Measurements from ENCODE around the gene KERA. TPM values are rescaled to one million over a fixed set of nuclear protein-coding genes. Genes with fewer than 3 reads are reported as not detected.

KERA gene, protein sequence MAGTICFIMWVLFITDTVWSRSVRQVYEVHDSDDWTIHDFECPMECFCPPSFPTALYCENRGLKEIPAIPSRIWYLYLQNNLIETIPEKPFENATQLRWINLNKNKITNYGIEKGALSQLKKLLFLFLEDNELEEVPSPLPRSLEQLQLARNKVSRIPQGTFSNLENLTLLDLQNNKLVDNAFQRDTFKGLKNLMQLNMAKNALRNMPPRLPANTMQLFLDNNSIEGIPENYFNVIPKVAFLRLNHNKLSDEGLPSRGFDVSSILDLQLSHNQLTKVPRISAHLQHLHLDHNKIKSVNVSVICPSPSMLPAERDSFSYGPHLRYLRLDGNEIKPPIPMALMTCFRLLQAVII
- 1 to 10 TPM; 1.3 to 2.4 TPM for total RNA-seq
- under 1 TPM in 1 of 2 donors, not detected in 1; 0.08 TPM for polyA plus RNA-seq (ENCODE audit: insufficient read length in 2 of 2)
- long read RNA-seq, donor 1 = 0 reads
- long read RNA-seq, donor 2 = 0 reads
- long read RNA-seq, donor 3 = 0 reads
- long read RNA-seq, donor 4 = 0 reads

DNA sequence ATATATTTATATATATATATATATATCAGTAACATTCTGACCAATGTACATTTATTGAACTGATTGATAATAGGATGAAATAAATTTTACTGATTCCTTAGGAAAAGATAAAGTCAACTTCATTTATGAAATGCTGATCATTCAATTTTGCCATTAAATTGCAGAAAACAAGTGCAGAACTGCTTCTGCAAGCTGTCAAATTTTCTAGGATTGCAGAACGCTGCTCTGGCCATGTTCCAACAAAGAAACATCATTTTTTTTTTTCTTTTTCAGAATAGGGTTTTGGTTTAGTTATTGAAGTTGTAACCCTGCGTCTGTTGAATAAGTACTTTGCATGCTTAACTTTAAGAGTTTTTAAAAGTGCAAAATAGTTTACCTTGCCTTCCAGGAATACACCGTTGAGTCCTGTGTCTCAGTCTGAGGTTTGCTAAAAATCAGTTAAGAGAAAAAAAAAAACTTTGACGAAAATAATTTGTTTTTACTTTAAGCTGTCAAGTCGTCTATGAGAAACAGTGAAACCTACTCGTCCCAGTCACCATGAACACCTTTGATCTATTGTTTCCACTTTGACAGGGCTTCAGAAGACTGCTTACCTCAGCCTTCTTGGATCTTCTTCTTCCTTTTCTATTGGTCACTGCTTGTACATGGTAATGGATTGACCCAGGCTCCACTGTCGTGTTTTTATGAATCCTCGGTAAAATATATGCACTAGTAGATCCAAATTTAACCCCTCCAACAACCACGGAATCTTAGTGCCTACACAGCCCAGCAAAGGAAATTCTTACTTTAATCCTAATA lies at the start of gene KERA:
Gene KERA (minus strand): TSS at position 657 of the 798 bp plus-strand sequence. CDS start 1,743 bp downstream, outside the sequence.
- no peaks in the 10 kb centered on the region for H3K36me3 ChIP-seq (ENCODE audit: control insufficient read depth, insufficient read depth, low read length)
- H3K27ac ChIP-seq (ENCODE audit: low read depth, low read length) = no peak within 1 kb of the TSS
- DNase-seq (ENCODE audit: low read depth in 4 of 6, low spot score in 6 of 6) = no peak

DNA sequence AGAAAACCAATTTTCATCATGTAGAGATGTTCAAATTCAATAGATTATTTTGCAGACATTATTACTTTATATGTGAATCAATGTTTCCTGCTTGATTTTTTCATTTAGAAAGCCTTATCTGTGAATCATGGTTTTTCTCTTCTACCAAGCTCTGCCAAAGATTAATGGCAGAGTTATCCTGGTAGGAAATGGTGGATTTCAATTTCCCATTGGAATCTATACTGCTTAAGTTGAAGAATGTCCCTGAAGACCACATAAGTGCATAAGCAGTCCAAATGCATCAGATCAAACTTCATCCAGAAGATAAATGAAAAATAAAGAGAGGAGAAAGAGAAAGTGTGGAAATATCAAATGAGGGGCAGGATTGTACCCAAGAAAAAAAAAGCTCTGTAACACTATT lies 48.5 kb upstream of the KERA start:
- H3K4me1 ChIP-seq (ENCODE audit: control insufficient read depth, insufficient read depth, low read length) = no peaks in the 10 kb centered on the region
- no peak overlapping the region for H3K27ac ChIP-seq (ENCODE audit: low read depth, low read length)
- H3K36me3 ChIP-seq (ENCODE audit: control insufficient read depth, insufficient read depth, low read length) = no peaks in the 10 kb centered on the region
- no peak for DNase-seq (ENCODE audit: low read depth in 4 of 6, low spot score in 6 of 6)
- H3K4me3 ChIP-seq (ENCODE audit: low read depth, low read length) = no peak overlapping the region
- no peaks in the 10 kb centered on the region for H3K27me3 ChIP-seq (ENCODE audit: control insufficient read depth, insufficient read depth, low read length)
- no peaks in the 10 kb centered on the region for H3K9me3 ChIP-seq (ENCODE audit: control insufficient read depth, insufficient read depth, low read length)

More for the DNA sequence above, at the start of gene KERA:
- H3K4me3 ChIP-seq (ENCODE audit: low read depth, low read length) = no peak within 1 kb of the TSS
- no CpG with 5 or more reads among the region's 9 CpGs for WGBS (ENCODE audit: insufficient coverage)
- no peaks in the 10 kb centered on the region for H3K27me3 ChIP-seq (ENCODE audit: control insufficient read depth, insufficient read depth, low read length)
- no peaks in the 10 kb centered on the region for H3K9me3 ChIP-seq (ENCODE audit: control insufficient read depth, insufficient read depth, low read length)
- H3K4me1 ChIP-seq (ENCODE audit: control insufficient read depth, insufficient read depth, low read length) = no peaks in the 10 kb centered on the region

DNA sequence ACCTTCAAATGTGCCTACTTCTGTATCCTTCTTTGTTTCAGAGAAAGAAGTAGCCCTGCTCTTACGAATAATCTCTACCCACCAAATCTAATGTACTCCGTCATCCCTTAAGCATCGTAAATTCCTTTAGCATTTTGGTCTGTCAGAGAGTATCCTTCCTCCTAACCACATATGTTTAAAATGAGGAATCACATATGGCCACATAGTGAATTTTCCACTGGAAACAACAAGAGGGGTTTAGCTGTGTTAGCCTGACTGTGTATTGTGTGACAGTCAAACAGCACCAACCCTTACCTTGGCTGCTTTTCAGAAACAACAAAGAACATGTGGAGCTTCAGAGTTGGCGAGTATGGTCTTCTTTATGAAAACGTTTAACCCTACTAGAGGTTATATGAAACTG lies 48.0 kb upstream of the KERA start:
- no peak overlapping the region for H3K4me3 ChIP-seq (ENCODE audit: low read depth, low read length)
- H3K36me3 ChIP-seq (ENCODE audit: control insufficient read depth, insufficient read depth, low read length) = no peaks in the 10 kb centered on the region
- H3K4me1 ChIP-seq (ENCODE audit: control insufficient read depth, insufficient read depth, low read length) = no peaks in the 10 kb centered on the region
- WGBS (ENCODE audit: insufficient coverage) = no CpG with 5 or more reads among the region's 5 CpGs
- no peaks in the 10 kb centered on the region for H3K9me3 ChIP-seq (ENCODE audit: control insufficient read depth, insufficient read depth, low read length)
- no peak overlapping the region for H3K27ac ChIP-seq (ENCODE audit: low read depth, low read length)
- H3K27me3 ChIP-seq (ENCODE audit: control insufficient read depth, insufficient read depth, low read length) = no peaks in the 10 kb centered on the region
- DNase-seq (ENCODE audit: low read depth in 4 of 6, low spot score in 6 of 6) = peak in 1 of 6 donors; percentile 13

DNA sequence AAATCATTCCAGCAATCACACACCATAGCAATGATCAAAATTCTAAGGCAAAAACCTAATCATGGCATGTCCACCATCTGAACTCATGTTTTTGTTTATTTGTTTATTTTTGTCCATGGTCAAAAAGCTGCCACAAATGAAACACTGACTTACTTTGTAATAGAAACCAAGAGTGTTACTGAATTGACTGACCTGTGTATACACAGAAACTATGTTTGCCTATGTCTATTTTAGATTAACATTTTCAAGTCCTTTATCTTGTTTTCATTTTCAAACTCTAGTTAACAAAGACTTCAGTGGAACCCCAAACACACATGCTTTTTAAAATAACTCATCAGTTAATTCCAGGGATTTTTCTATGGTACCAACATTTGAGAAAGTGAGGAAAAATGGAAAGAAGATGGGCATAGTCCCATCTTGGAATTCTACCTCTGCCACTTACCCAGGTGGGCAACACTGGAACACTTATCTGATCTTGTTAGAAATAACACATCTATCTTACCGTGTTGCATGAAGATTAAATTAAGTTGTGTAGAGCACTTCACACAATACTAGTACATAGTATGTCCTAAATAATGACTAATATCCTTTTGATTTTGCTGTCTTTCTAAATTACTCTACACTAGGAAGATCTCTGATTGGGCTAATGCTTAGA lies 47.1 kb upstream of the KERA start:
- WGBS (ENCODE audit: insufficient coverage) = no CpG with 5 or more reads among the region's 1 CpG
- no peak for DNase-seq (ENCODE audit: low read depth in 4 of 6, low spot score in 6 of 6)
- no peak overlapping the region for H3K27ac ChIP-seq (ENCODE audit: low read depth, low read length)
- no peak overlapping the region for H3K4me3 ChIP-seq (ENCODE audit: low read depth, low read length)
- no peaks in the 10 kb centered on the region for H3K36me3 ChIP-seq (ENCODE audit: control insufficient read depth, insufficient read depth, low read length)
- no peaks in the 10 kb centered on the region for H3K27me3 ChIP-seq (ENCODE audit: control insufficient read depth, insufficient read depth, low read length)
- no peaks in the 10 kb centered on the region for H3K9me3 ChIP-seq (ENCODE audit: control insufficient read depth, insufficient read depth, low read length)
- no peaks in the 10 kb centered on the region for H3K4me1 ChIP-seq (ENCODE audit: control insufficient read depth, insufficient read depth, low read length)

DNA sequence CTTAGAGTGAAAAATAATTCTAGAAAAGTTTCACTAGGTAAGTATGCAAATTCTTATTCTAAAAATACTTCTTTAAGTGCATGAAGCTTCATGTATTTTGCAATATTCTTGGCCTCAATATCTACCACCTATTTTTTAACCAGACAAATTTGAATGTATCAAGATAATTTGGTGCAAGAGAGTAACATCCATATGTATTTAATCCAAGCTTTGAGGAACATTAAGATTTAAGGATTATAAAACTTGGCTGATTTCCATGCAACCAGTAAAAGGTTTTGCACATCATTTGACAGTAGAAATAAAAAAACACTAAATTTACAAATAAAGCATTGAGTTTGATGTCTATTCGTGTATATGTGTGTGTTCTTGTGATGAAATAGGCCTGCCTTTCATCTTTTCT lies 45.8 kb upstream of the KERA start:
- Histone ChIP-seq H3K27ac (ENCODE audit: low read depth, low read length) (no peak overlapping the region), H3K4me1 (ENCODE audit: control insufficient read depth, insufficient read depth, low read length) (no peaks in the 10 kb centered on the region), H3K36me3 (ENCODE audit: control insufficient read depth, insufficient read depth, low read length) (no peaks in the 10 kb centered on the region), H3K27me3 (ENCODE audit: control insufficient read depth, insufficient read depth, low read length) (no peaks in the 10 kb centered on the region), H3K9me3 (ENCODE audit: control insufficient read depth, insufficient read depth, low read length) (no peaks in the 10 kb centered on the region), H3K4me3 (ENCODE audit: low read depth, low read length) (no peak overlapping the region)
- no CpG with 5 or more reads among the region's 1 CpG for WGBS (ENCODE audit: insufficient coverage)
- DNase-seq (ENCODE audit: low read depth in 4 of 6, low spot score in 6 of 6) = no peak

DNA sequence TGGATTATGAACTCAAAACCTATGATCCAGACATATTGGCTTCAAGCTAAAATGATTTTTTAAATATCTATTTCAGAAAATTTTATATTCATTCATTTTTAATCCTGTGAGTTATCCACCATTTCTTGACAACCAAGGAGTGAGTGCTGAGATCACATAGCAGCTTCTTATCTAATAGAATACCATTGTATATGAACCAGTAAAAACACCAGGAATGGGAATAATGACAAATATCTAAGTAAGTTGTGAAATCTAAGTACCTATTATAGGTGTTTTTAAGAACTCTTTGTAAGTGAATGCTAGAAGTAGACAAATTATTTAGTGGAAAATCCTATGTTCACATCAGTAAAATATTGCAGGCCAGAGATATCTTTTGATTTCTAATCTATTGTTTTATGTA lies 45.3 kb upstream of the KERA start:
- Histone ChIP-seq H3K27me3 (ENCODE audit: control insufficient read depth, insufficient read depth, low read length) (no peaks in the 10 kb centered on the region), H3K4me3 (ENCODE audit: low read depth, low read length) (no peak overlapping the region), H3K9me3 (ENCODE audit: control insufficient read depth, insufficient read depth, low read length) (no peaks in the 10 kb centered on the region), H3K4me1 (ENCODE audit: control insufficient read depth, insufficient read depth, low read length) (no peaks in the 10 kb centered on the region), H3K36me3 (ENCODE audit: control insufficient read depth, insufficient read depth, low read length) (no peaks in the 10 kb centered on the region), H3K27ac (ENCODE audit: low read depth, low read length) (no peak overlapping the region)
- no peak for DNase-seq (ENCODE audit: low read depth in 4 of 6, low spot score in 6 of 6)

DNA sequence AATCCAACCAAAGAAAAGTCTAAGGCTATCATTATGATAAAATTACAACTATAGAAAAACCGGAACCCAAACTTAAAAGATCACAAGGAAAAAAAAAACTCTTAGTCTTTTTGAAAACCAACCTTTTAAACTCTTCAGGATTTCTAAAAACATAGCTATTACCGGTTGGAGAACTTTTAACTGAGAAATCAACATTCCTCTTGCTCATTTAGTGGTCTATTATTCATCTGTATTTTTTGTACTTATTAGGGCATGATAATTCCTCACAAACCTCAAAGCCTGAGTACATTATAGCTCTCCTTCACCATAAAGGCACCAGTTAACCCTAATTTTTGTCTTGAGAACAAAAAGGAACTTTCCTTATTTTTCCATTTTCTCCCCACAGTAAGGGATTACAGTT lies 43.1 kb upstream of the KERA start:
- Histone ChIP-seq H3K27me3 (ENCODE audit: control insufficient read depth, insufficient read depth, low read length) (no peaks in the 10 kb centered on the region), H3K9me3 (ENCODE audit: control insufficient read depth, insufficient read depth, low read length) (no peaks in the 10 kb centered on the region), H3K27ac (ENCODE audit: low read depth, low read length) (no peak overlapping the region), H3K4me3 (ENCODE audit: low read depth, low read length) (no peak overlapping the region), H3K36me3 (ENCODE audit: control insufficient read depth, insufficient read depth, low read length) (no peaks in the 10 kb centered on the region), H3K4me1 (ENCODE audit: control insufficient read depth, insufficient read depth, low read length) (no peaks in the 10 kb centered on the region)
- DNase-seq (ENCODE audit: low read depth in 4 of 6, low spot score in 6 of 6) = no peak
- no CpG with 5 or more reads among the region's 2 CpGs for WGBS (ENCODE audit: insufficient coverage)

DNA sequence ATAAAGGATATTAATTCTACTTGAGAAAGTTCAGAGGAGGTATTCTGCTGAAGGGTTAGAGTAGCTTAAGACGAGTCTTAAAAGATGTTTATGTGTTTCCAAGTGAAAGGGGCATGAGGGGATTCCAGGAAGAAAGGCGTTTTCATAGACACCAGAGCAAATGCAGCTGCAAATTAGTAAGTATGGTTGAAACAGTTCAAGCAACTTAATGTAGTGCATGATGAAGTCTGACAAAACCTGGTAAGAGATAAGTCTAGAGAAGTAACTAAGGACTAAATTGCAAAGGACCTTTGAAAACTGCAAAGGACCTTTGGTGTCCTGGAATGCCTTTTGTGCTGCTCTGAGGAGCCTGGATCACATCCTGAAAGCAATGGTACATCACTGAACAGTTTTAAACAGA lies 42.0 kb upstream of the KERA start:
- no peak for DNase-seq (ENCODE audit: low read depth in 4 of 6, low spot score in 6 of 6)
- H3K4me1 ChIP-seq (ENCODE audit: control insufficient read depth, insufficient read depth, low read length) = no peaks in the 10 kb centered on the region
- H3K9me3 ChIP-seq (ENCODE audit: control insufficient read depth, insufficient read depth, low read length) = no peaks in the 10 kb centered on the region
- H3K36me3 ChIP-seq (ENCODE audit: control insufficient read depth, insufficient read depth, low read length) = no peaks in the 10 kb centered on the region
- 74% methylated on average over 2 of the region's 2 CpGs for WGBS (ENCODE audit: insufficient coverage)
- H3K27me3 ChIP-seq (ENCODE audit: control insufficient read depth, insufficient read depth, low read length) = no peaks in the 10 kb centered on the region
- H3K4me3 ChIP-seq (ENCODE audit: low read depth, low read length) = no peak overlapping the region
- no peak overlapping the region for H3K27ac ChIP-seq (ENCODE audit: low read depth, low read length)

DNA sequence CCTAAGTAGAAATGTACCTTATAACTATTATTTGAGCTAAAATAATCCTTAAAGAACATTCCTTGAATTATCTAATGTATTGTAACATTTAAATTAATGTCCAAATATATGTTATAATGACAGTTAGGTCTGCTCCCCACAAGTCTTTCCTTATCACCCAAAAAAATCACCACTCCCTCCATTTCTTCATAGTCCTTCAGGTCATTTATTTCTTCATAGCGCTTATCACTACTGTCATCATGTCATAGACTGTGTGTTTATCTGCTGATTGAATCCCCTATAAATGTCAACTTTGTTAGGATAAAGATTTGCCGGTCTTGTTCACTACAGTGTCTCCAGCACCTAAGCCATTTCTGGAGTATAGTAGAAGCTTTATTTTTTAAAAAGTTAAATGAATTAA lies 41.5 kb upstream of the KERA start:
- Histone ChIP-seq H3K27me3 (ENCODE audit: control insufficient read depth, insufficient read depth, low read length) (no peaks in the 10 kb centered on the region), H3K4me1 (ENCODE audit: control insufficient read depth, insufficient read depth, low read length) (no peaks in the 10 kb centered on the region), H3K36me3 (ENCODE audit: control insufficient read depth, insufficient read depth, low read length) (no peaks in the 10 kb centered on the region), H3K27ac (ENCODE audit: low read depth, low read length) (no peak overlapping the region), H3K4me3 (ENCODE audit: low read depth, low read length) (no peak overlapping the region), H3K9me3 (ENCODE audit: control insufficient read depth, insufficient read depth, low read length) (no peaks in the 10 kb centered on the region)
- DNase-seq (ENCODE audit: low read depth in 4 of 6, low spot score in 6 of 6) = no peak
- no CpG with 5 or more reads among the region's 2 CpGs for WGBS (ENCODE audit: insufficient coverage)

Data from spinal cord (tissue), 10 donors.